Neural progenitor cell (in vitro differentiated cells): Measurements from ENCODE around the gene SIGLECL1.

Experiments used
- EZH2 ChIP-seq: fragments of 200-600 bp; sonication (generic); IDR thresholded peaks from 2 replicates; pipeline ENCODE4 v1.6.1; 2017; ENCODE audit warnings: antibody characterized with exemption, mild to moderate bottlenecking, moderate library complexity
- EZH2phosphoT487 ChIP-seq: fragments of 200-600 bp; sonication (generic); IDR thresholded peaks from 2 replicates; pipeline ENCODE4 v1.6.1; 2017; ENCODE audit warnings: antibody characterized with exemption
- TF ChIP-seq, protein P1 (sequence below): fragments of 200-600 bp; sonication (generic); IDR thresholded peaks from 2 replicates; pipeline ENCODE4 v1.5.1; 2017; ENCODE audit warnings: antibody characterized with exemption, mild to moderate bottlenecking

GRCh38 chr19:51253088-51253806, 2.4 kb downstream of the SIGLECL1 start:
- TF ChIP-seq, protein P1, sequence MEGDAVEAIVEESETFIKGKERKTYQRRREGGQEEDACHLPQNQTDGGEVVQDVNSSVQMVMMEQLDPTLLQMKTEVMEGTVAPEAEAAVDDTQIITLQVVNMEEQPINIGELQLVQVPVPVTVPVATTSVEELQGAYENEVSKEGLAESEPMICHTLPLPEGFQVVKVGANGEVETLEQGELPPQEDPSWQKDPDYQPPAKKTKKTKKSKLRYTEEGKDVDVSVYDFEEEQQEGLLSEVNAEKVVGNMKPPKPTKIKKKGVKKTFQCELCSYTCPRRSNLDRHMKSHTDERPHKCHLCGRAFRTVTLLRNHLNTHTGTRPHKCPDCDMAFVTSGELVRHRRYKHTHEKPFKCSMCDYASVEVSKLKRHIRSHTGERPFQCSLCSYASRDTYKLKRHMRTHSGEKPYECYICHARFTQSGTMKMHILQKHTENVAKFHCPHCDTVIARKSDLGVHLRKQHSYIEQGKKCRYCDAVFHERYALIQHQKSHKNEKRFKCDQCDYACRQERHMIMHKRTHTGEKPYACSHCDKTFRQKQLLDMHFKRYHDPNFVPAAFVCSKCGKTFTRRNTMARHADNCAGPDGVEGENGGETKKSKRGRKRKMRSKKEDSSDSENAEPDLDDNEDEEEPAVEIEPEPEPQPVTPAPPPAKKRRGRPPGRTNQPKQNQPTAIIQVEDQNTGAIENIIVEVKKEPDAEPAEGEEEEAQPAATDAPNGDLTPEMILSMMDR: no peak
- TF ChIP-seq EZH2 (no peak), EZH2phosphoT487 (no peak)
